Right renal pelvis (tissue), 4 donors: ENCODE measurements around the gene FN3KRP. TPM values are rescaled to one million over a fixed set of nuclear protein-coding genes. Genes with fewer than 3 reads are reported as not detected.

ENCODE experiments used
- DNase-seq, 4 donors: peaks; one replicate each; pipeline ENCODE4 v3.0.0-alpha.2; 2013; ENCODE audit warnings: low read depth in 4 of 4, low spot score in 3 of 4, missing footprints in 1 of 4
- polyA plus RNA-seq, 4 donors: library from polyadenylated mRNA; unstranded; fragments of 120-200 nt; gene quantifications; one replicate each; pipeline ENCODE4 v1.2.1, GENCODE V29; 2013; ENCODE audit not compliant: insufficient read length in 4 of 4

FN3KRP gene
- polyA plus RNA-seq: 10 to 100 TPM; 41.5 to 51.9 (median 45.1) TPM

- peak; percentile 84 to 92 (median 90) for DNase-seq
Observed at GRCh38 chr17:82716203-82717010, at the start of gene FN3KRP. FN3KRP (plus strand) TSS chr17:82716706; CDS start chr17:82716756, 50 bp downstream.

GRCh38 chr17:82666931-82667667 lies 49.4 kb upstream of the FN3KRP start:
- DNase-seq: no peak

GRCh38 chr17:82667668-82668000 lies 48.9 kb upstream of the FN3KRP start:
- no peak for DNase-seq

- DNase-seq: no peak
Observed at GRCh38 chr17:82668024-82668630, 48.4 kb upstream of the FN3KRP start.

- no peak for DNase-seq
Observed at GRCh38 chr17:82668631-82669099, 47.8 kb upstream of the FN3KRP start.

GRCh38 chr17:82670661-82671450 lies 45.6 kb upstream of the FN3KRP start:
- DNase-seq: no peak

GRCh38 chr17:82674656-82675475 lies 41.6 kb upstream of the FN3KRP start:
- DNase-seq: no peak

GRCh38 chr17:82675476-82676245 lies 40.8 kb upstream of the FN3KRP start:
- no peak for DNase-seq

GRCh38 chr17:82677353-82677925 lies 39.1 kb upstream of the FN3KRP start:
- no peak for DNase-seq

- DNase-seq: no peak
Observed at GRCh38 chr17:82678265-82678891, 38.1 kb upstream of the FN3KRP start.

- DNase-seq: no peak
Observed at GRCh38 chr17:82679586-82680465, 36.7 kb upstream of the FN3KRP start.

GRCh38 chr17:82681547-82681946 lies 35.0 kb upstream of the FN3KRP start:
- DNase-seq: no peak

- DNase-seq: no peak
Observed at GRCh38 chr17:82683534-82683933, 33.0 kb upstream of the FN3KRP start.

- no peak for DNase-seq
Observed at GRCh38 chr17:82684228-82684841, 32.2 kb upstream of the FN3KRP start.

GRCh38 chr17:82685291-82685690 lies 31.2 kb upstream of the FN3KRP start:
- DNase-seq: no peak

GRCh38 chr17:82686366-82687324 lies 29.9 kb upstream of the FN3KRP start:
- no peak for DNase-seq
